ENCODE results near the gene PARD3.

Gene PARD3

DNA sequence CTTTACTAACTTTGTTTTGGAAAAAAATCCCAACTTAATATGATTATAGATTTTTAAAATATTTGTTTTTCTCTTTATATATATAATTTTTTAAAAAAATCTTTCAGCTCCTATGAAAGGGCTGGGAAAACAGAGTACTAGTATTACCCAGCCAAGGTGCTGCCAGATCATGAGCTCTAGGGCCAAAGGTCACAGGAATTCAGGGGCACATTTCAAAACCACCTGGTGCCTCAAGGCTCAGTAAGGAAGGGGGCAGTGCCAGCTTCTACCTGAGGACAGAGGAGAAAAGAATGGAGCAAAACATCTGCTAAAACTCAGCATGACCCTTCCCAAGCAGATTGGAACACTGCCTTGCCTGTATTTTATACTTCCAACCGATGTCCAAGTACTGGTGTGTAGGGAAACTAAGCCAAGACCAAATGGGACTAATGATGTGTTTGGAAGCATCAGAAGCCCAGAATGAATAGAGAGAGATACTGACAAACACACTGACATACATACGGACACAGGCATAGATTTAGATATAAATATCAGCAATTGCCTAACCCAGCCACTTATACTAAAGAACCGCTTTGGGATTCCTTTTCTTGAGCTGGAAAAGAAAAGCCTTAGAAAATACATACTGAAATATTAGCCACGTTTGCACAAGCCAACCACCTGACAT, 667.3 kb downstream of the PARD3 start:
- POLR2A ChIA-PET = no interaction called here
- TF ChIP-seq, protein P1, sequence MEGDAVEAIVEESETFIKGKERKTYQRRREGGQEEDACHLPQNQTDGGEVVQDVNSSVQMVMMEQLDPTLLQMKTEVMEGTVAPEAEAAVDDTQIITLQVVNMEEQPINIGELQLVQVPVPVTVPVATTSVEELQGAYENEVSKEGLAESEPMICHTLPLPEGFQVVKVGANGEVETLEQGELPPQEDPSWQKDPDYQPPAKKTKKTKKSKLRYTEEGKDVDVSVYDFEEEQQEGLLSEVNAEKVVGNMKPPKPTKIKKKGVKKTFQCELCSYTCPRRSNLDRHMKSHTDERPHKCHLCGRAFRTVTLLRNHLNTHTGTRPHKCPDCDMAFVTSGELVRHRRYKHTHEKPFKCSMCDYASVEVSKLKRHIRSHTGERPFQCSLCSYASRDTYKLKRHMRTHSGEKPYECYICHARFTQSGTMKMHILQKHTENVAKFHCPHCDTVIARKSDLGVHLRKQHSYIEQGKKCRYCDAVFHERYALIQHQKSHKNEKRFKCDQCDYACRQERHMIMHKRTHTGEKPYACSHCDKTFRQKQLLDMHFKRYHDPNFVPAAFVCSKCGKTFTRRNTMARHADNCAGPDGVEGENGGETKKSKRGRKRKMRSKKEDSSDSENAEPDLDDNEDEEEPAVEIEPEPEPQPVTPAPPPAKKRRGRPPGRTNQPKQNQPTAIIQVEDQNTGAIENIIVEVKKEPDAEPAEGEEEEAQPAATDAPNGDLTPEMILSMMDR (IDR thresholded peaks at IDR 0.05; ENCODE audit: control extremely low read depth, extremely low read depth, low read depth, missing control alignments) = no peak
- CTCF ChIA-PET = interaction anchor here (1.0 kb wide), 1 partner anchor 8 kb away, joined by 4 read pairs; no protein-coding TSS in a partner anchor
- DNase-seq (ENCODE audit: extremely low spot score) = no peak

DNA sequence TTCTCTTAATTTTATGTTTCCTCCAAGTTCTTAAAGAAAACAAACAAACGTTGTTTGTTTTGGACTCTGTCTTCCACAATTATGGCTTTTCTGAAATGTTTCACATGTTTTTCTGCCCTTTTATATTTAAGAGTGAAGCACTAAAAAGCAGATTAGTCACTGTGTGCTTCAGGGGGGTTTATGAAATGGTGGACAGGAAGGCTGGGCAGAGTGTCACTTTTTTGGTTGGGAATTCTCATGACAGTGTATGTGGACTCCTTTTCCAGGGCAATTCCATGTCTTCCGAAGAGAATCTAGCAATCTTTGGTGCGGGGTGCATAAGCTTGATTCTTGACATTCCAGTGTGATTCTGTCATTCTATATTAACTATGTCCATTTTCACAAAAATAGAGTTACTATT, 669.4 kb downstream of the PARD3 start:
- TF ChIP-seq, protein P1 (IDR thresholded peaks at IDR 0.05; ENCODE audit: control extremely low read depth, extremely low read depth, low read depth, missing control alignments) = no peak
- CTCF ChIA-PET = interaction anchor here (0.8 kb wide), 1 partner anchor 11 kb away, joined by 3 read pairs; no protein-coding TSS in a partner anchor
- DNase-seq (ENCODE audit: extremely low spot score) = no peak
- POLR2A ChIA-PET = no interaction called here

DNA sequence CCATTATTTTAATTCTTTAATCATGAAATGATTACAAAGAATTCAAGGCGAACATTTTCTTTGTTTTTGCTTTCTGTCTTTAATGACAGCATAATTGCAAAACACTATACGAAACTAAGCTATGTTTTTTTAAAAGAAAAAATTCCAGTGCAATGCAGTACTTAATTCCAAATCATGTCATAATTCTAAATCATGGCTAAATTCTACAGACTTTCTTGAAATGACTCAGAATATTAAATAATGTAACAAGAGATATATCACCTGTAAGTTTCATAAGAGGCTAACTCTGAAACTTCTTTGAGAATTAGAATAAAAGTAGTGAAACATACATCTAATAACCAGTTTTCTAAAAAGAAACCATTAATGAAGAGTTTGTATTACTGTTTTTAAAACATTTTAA, 671.6 kb downstream of the PARD3 start:
- no peak for DNase-seq (ENCODE audit: extremely low spot score)
- CTCF ChIA-PET = no interaction called here
- POLR2A ChIA-PET = no interaction called here
- TF ChIP-seq, protein P1 (IDR thresholded peaks at IDR 0.05; ENCODE audit: control extremely low read depth, extremely low read depth, low read depth, missing control alignments) = no peak

DNA sequence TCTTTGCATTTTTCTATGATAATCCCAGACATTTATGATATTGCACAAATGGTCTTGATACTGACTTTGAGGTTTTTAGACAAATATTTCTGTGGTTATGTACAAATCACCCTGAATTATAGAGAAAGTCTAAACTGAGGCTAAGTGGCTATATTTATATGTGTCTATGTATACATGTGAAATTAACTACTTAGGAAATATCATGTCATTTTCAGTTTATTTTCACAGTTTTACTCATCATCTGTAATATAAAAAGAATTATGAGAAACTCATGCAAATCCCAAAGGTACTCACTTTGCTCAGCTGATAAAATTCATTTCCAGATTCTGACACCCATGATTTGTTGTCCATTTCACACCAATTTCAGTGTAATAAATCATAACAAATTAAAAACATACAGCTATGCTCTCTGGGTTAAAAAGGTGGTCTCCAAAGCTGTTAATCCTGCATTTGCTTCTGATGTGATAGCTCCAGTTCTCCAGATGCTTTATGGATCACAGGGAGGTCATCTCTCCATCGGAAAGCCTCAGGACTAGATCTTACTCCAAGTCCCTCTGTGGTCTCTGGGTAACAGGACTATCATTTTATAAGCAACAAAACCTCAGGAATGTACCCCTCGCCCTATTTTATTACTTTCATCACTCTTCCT, 673.9 kb downstream of the PARD3 start:
- TF ChIP-seq, protein P1 (IDR thresholded peaks at IDR 0.05; ENCODE audit: control extremely low read depth, extremely low read depth, low read depth, missing control alignments) = no peak
- POLR2A ChIA-PET = no interaction called here
- CTCF ChIA-PET = interaction anchor here (0.9 to 1.4 kb wide), 2 partner anchors 12 to 27 kb away, joined by 3 read pairs; no protein-coding TSS in a partner anchor
- no peak for DNase-seq (ENCODE audit: extremely low spot score)

GRCh38 chr10:34139559-34139958, 675.5 kb downstream of the PARD3 start:
- ChIA-PET CTCF (no interaction called here), POLR2A (no interaction called here)
- TF ChIP-seq, protein P1 (IDR thresholded peaks at IDR 0.05; ENCODE audit: control extremely low read depth, extremely low read depth, low read depth, missing control alignments) = no peak
- no peak for DNase-seq (ENCODE audit: extremely low spot score)

GRCh38 chr10:34137955-34138354, 677.1 kb downstream of the PARD3 start:
- POLR2A ChIA-PET = no interaction called here
- TF ChIP-seq, protein P1 (IDR thresholded peaks at IDR 0.05; ENCODE audit: control extremely low read depth, extremely low read depth, low read depth, missing control alignments) = no peak
- CTCF ChIA-PET = no interaction called here
- DNase-seq (ENCODE audit: extremely low spot score) = no peak

All from GM10248 (cell line).